Stimulated activated CD4-positive, alpha-beta T cell treated with anti-CD3 and anti-CD28 coated beads, Interleukin-15, amount 100 ng/mL, for 48 hours (primary cell): ENCODE measurements around the gene TRIM39.
"Not testable (repeated sequence)": the region's sequence is repeated elsewhere in the genome, so short reads cannot be mapped to it uniquely, and the experiment has no call there.

Experiments used
- DNase-seq, 2 donors: peaks; one replicate each; pipeline ENCODE4 v3.0.0-alpha.2; 2020; ENCODE audit warnings: low read depth in 2 of 2

Gene TRIM39

DNA sequence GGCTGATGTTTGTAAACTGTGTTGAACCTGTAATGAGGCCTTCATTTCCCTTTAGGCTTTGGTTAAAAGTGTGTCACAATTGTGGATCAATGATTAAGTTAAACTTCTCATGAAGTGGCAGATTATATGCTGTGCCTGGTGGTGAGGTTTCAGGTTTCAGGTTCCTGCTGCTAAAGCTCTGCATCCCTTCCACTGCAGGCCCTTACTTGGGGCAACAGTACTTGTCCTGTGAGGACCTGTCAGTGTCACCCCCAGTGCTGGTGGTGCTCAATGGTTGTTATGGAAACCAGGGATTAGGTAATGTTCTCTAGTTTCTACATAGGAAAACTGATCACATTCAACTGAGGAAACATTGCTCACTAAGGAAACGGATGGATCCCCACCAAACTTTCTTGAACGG is 36.7 kb downstream of the TRIM39 start:
- no peak for DNase-seq

DNA sequence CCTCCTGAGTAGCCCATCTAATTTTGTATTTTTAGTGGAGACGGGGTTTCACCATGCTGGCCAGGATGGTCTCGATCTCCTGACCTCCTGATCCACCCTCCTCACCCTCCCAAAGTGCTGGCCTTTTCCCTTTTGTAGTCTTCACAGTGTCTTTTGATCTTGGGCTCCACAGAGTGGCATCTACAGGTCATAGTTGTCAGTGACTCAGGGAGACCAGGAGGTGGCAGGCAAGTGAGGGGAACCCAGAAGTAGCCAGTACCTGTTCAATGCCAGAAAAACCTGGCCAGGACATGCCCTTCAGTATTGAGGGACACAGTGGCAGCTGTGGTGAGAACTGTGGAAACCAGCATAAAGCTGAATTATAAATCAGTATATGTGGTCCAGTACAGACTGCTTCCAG is 37.9 kb downstream of the TRIM39 start:
- DNase-seq, result no peak

DNA sequence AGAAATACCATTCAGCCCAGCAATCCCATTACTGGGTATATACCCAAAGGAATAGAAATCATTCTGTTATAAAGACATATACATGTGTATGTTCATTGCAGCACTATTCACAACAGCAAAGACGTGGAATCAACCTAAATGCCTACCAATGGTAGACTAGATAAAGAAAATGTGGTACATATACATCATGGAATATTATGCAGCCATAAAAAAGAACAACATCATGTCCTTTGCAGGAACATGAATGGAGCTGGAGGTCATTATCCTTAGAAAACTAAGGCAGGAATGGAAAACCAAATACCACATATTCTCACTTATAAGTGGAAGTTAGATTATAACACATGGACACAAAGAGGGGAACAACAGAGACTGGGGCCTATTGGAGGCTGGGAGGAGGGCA is 42.6 kb downstream of the TRIM39 start:
- not testable (repeated sequence) for DNase-seq

DNA sequence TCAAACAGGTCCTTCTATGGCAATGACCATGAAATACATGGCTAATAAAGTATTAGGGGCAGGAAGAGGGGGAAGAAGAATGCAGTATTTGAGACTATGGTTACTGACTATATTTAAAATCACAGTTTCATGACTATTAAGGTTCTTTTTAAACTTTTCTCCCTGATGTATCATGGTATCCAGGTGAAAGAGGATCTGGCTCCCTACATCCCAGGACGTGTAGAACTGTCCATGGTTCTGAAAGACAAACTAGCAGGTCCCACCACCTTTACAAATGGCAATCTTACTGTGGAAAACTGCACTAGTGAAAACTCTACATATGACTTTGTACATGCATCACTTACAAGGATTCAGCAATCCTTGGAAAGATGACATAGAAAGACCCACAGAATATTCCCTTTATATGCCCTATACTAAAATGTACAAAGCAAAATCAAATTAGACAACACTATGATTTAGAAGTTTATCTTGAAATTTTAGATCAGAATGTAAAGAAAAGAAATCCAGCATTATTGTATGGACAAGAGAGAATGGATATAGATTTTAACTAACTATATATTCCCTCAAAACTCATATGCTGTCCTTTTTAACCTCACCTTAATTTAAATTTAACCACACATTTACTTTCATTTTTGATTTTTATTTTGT is 51.7 kb downstream of the TRIM39 start:
- no peak for DNase-seq

DNA sequence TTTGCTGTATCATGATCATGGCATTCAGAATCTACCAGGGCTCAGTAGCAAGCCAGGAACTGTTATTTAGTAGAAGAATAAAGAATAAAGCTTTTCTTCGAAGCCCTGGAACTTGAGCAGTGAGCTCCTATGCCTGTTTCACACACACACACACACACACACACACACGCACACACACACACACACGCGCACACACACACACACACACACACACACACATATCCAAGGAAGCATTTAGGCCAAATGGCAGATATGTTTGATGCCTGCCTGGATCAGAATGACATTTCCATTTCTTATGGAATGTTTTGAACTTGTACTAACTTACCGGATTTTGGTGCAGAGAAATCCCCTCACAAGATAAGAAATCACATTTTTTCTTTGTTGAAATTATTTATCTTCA is 53.7 kb downstream of the TRIM39 start:
- no peak for DNase-seq

DNA sequence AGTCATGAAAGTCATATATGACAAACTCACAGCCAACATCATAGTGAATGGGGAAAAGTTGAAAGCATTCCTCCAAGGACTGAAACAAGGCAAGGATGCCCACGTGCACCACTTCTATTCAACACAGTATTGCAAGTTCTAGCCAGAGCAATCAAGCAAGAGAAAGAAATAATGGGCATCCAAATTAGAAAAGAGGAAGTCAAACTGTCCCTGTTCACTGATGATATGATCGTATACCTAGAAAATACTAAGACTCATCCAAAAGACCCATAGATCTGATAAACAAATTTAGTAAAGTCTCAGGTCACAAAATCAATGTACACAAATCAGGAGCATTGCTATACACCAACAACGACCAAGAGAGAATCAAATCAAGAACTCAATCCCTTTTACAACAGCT is 59.4 kb downstream of the TRIM39 start:
- no peak for DNase-seq

DNA sequence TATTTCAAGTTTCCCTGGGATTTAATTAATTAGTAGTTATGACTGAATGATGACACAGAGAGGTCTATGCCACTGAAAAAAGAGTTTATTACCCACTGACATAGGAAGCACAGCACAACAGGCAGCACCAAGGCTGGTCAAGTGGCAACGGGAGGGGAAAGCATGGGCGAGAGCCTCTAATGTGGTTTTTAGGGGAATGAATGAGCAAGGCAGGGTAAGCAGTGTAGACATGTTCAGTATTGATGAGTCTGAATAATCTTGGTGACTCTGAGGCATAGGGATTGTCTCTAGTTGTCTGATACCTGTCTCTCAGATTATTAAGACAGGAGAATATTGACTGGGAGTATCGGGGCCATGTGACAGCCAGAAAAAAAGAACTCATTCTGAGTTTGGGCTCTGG is 64.5 kb downstream of the TRIM39 start:
- no peak for DNase-seq
